ENCODE measurements around the gene FBXL7. TPM values are rescaled to one million over a fixed set of nuclear protein-coding genes. Genes with fewer than 3 reads are reported as not detected.

FBXL7 gene
- total RNA-seq, 1 experiment from 2014 or later = not detected

GRCh38 chr5:15579193-15579990, 79.4 kb downstream of the FBXL7 start:
- Mint-ChIP-seq H3K4me1 (ENCODE audit: insufficient read depth, unreplicated experiment) (no peaks in the 10 kb centered on the region), H3K4me3 (ENCODE audit: unreplicated experiment) (no peak overlapping the region), H3K27ac (ENCODE audit: low read depth, unreplicated experiment) (no peak overlapping the region), H3K9me3 (ENCODE audit: unreplicated experiment) (peaks cover 6% of the 10 kb centered on the region), H3K27me3 (ENCODE audit: insufficient read depth, unreplicated experiment) (no peaks in the 10 kb centered on the region), H3K36me3 (ENCODE audit: insufficient read depth, unreplicated experiment) (no peaks in the 10 kb centered on the region)
- POLR2A ChIA-PET = no interaction called here
- TF ChIP-seq CTCF (IDR thresholded peaks at IDR 0.05; ENCODE audit: unreplicated experiment) = no peak
- intact Hi-C loops (cut with micrococcal nuclease) = no loop called here
- no peak for DNase-seq (ENCODE audit: unreplicated experiment)
- BruUV-seq (replicated peaks) = no TSS peak
- CTCF ChIA-PET = interaction anchor here (0.7 kb wide), 1 partner anchor 472 kb away, joined by 3 read pairs; no protein-coding TSS in a partner anchor

GRCh38 chr5:15584528-15584927, 84.5 kb downstream of the FBXL7 start:
- no peak for TF ChIP-seq CTCF (IDR thresholded peaks at IDR 0.05; ENCODE audit: unreplicated experiment)
- Mint-ChIP-seq H3K27me3 (ENCODE audit: insufficient read depth, unreplicated experiment) (no peaks in the 10 kb centered on the region), H3K4me1 (ENCODE audit: insufficient read depth, unreplicated experiment) (no peaks in the 10 kb centered on the region), H3K4me3 (ENCODE audit: unreplicated experiment) (no peak overlapping the region), H3K27ac (ENCODE audit: low read depth, unreplicated experiment) (no peak overlapping the region), H3K36me3 (ENCODE audit: insufficient read depth, unreplicated experiment) (no peaks in the 10 kb centered on the region), H3K9me3 (ENCODE audit: unreplicated experiment) (peaks cover 16% of the 10 kb centered on the region)
- ChIA-PET POLR2A (no interaction called here), CTCF (no interaction called here)
- intact Hi-C loops (cut with micrococcal nuclease) = no loop called here
- no TSS peak for BruUV-seq (replicated peaks)
- DNase-seq (ENCODE audit: unreplicated experiment) = no peak

GRCh38 chr5:15585128-15585527, 85.1 kb downstream of the FBXL7 start:
- no peaks in the 10 kb centered on the region for H3K27me3 Mint-ChIP-seq (ENCODE audit: insufficient read depth, unreplicated experiment)
- H3K4me1 Mint-ChIP-seq (ENCODE audit: insufficient read depth, unreplicated experiment) = no peaks in the 10 kb centered on the region
- no peak for DNase-seq (ENCODE audit: unreplicated experiment)
- no peaks in the 10 kb centered on the region for H3K36me3 Mint-ChIP-seq (ENCODE audit: insufficient read depth, unreplicated experiment)
- BruUV-seq (replicated peaks) = no TSS peak
- peaks cover 16% of the 10 kb centered on the region for H3K9me3 Mint-ChIP-seq (ENCODE audit: unreplicated experiment)
- CTCF ChIA-PET = interaction anchor here (0.6 to 0.9 kb wide), 2 partner anchors 253 to 1314 kb away, joined by 3 read pairs; no protein-coding TSS in a partner anchor
- H3K4me3 Mint-ChIP-seq (ENCODE audit: unreplicated experiment) = no peak overlapping the region
- POLR2A ChIA-PET = no interaction called here
- no peak overlapping the region for H3K27ac Mint-ChIP-seq (ENCODE audit: low read depth, unreplicated experiment)
- intact Hi-C loops (cut with micrococcal nuclease) = no loop called here
- no peak for TF ChIP-seq CTCF (IDR thresholded peaks at IDR 0.05; ENCODE audit: unreplicated experiment)

GRCh38 chr5:15585841-15586591, 86.0 kb downstream of the FBXL7 start:
- Mint-ChIP-seq H3K27ac (ENCODE audit: low read depth, unreplicated experiment) (no peak overlapping the region), H3K36me3 (ENCODE audit: insufficient read depth, unreplicated experiment) (no peaks in the 10 kb centered on the region), H3K9me3 (ENCODE audit: unreplicated experiment) (peaks cover 16% of the 10 kb centered on the region), H3K27me3 (ENCODE audit: insufficient read depth, unreplicated experiment) (no peaks in the 10 kb centered on the region), H3K4me3 (ENCODE audit: unreplicated experiment) (no peak overlapping the region), H3K4me1 (ENCODE audit: insufficient read depth, unreplicated experiment) (no peaks in the 10 kb centered on the region)
- no peak for DNase-seq (ENCODE audit: unreplicated experiment)
- BruUV-seq (replicated peaks) = no TSS peak
- no peak for TF ChIP-seq CTCF (IDR thresholded peaks at IDR 0.05; ENCODE audit: unreplicated experiment)
- intact Hi-C loops (cut with micrococcal nuclease) = no loop called here
- ChIA-PET CTCF (interaction anchor here (0.6 to 0.9 kb wide), 3 partner anchors 13 to 1313 kb away, joined by 3 to 4 read pairs (median 3); no protein-coding TSS in a partner anchor), POLR2A (no interaction called here)
